ENCODE data around the gene USP25.

The USP25 gene

DNA sequence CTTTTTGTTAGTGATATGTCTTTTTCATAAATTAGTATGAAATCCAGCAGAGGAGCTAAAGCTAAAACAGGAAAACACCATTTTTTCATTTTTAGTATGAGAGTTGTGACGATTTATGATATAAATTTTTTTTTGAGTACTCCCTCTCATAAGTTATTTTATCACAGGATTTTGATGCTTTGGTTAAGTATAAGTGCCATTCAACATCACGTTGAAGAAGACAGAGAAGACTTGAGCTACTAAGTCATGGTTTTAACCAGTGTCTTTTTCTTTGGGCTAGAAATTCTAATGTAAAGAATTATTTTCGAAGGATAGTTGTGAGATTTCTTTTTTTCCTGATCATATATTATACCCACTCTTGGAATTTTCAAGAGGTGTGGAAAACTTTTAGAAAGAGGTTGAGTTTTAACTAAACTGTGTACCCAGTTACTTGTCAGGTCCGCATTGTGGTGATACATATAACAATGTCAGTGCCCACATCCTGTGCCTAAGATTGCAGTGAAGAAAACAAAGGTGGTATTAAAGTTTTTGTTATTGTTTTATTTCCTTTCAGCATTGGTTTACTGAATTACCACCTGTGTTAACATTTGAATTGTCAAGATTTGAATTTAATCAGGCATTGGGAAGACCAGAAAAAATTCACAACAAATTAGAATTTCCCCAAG, 93.8 kb downstream of the USP25 start:
- FAIRE-seq (no peak), DNase-seq (ENCODE audit: insufficient read length, low spot score) (no peak)
- TF ChIP-seq, protein P1, sequence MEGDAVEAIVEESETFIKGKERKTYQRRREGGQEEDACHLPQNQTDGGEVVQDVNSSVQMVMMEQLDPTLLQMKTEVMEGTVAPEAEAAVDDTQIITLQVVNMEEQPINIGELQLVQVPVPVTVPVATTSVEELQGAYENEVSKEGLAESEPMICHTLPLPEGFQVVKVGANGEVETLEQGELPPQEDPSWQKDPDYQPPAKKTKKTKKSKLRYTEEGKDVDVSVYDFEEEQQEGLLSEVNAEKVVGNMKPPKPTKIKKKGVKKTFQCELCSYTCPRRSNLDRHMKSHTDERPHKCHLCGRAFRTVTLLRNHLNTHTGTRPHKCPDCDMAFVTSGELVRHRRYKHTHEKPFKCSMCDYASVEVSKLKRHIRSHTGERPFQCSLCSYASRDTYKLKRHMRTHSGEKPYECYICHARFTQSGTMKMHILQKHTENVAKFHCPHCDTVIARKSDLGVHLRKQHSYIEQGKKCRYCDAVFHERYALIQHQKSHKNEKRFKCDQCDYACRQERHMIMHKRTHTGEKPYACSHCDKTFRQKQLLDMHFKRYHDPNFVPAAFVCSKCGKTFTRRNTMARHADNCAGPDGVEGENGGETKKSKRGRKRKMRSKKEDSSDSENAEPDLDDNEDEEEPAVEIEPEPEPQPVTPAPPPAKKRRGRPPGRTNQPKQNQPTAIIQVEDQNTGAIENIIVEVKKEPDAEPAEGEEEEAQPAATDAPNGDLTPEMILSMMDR (IDR thresholded peaks at IDR 0.05; ENCODE audit: insufficient read depth, missing control alignments): no peak

DNA sequence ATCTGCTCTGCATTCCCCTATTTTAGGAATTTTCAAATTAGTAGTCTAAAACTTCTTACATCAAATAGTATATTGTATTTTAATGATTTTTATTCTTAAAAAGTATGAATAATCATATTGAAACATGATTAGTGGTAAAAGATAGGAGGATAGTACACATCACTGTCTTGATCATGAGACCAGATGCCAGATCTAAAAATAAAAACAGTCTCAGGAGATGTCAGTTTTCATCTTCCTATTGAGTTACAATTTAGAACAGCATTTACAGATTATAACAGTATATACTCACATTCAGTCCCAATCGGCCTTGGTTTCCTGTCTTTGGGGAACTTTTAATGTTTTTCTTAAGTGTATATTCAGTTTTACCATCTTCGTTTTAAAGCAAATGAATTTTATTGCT, 95.9 kb downstream of the USP25 start:
- TF ChIP-seq, protein P1 (IDR thresholded peaks at IDR 0.05; ENCODE audit: insufficient read depth, missing control alignments): no peak
- DNase-seq (ENCODE audit: insufficient read length, low spot score): no peak
- no peak for FAIRE-seq

DNA sequence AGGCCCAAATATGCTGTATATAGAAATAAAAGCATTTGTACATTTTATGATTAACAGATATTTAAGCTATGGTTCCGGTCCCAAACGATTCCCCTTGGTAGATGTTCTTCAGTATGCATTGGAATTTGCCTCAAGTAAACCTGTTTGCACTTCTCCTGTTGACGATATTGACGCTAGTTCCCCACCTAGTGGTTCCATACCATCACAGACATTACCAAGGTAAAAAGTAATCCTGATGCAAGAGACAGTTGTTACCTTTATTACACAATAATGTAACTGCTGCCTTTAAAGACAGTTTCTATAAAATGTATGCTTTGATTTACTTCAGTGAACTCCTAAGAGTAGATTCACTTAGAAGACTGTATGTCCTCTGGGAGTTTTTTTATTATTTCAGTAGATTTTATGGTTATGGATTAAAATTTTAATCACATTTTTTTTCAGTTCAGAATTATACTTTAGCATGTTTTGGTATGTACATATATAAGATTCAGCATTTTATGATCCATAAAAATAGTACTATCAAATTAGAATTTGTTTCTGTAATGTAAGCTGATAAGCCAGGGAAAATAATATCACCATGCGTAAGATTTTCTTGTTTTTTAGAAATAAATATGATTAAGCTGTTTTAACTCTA, 96.5 kb downstream of the USP25 start:
- DNase-seq (ENCODE audit: insufficient read length, low spot score) (no peak), FAIRE-seq (peak; percentile 90)
- TF ChIP-seq, protein P1 (IDR thresholded peaks at IDR 0.05; ENCODE audit: insufficient read depth, missing control alignments): peak; percentile 66

DNA sequence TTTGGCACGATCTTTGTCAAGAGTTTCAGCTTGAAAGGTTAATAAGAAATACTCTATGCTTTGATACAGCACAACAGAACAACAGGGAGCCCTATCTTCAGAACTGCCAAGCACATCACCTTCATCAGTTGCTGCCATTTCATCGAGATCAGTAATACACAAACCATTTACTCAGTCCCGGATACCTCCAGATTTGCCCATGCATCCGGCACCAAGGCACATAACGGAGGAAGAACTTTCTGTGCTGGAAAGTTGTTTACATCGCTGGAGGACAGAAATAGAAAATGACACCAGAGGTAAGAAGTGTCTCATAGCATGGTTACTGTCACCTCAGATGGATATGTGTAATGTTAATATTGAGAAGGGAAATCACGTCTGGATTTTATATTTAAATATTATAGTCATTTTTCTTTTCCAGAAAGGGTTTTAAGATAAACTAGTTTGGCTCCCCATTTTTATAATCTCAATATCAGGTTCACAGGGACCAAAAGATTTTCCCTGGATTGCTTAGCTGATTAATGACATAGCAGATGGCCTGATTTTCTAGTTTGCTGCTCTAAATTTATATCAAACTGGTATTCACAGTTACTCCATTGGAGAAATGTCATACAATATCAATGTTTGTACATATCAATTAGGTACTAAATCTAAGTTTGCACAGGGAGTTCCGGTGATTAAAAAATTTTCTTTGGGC, 97.3 kb downstream of the USP25 start:
- no peak for FAIRE-seq
- DNase-seq (ENCODE audit: insufficient read length, low spot score): no peak
- TF ChIP-seq, protein P1 (IDR thresholded peaks at IDR 0.05; ENCODE audit: insufficient read depth, missing control alignments): no peak

DNA sequence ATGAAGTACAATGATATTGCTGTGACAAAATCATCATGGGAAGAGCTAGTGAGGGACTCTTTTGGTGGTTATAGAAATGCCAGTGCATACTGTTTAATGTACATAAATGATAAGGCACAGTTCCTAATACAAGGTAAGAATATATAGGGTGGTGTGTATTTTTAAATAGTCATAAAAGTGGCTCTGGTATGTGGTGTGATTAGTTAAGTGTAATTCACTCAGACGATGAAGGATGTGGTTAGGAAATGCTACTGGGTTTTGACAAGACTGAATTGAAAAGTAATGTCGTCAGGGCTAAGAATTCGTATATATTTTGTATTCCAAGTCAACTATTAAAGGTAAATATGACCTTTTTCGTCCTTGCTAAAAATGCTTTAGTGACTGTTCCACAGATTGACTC, 101.7 kb downstream of the USP25 start:
- no peak for FAIRE-seq
- TF ChIP-seq, protein P1 (IDR thresholded peaks at IDR 0.05; ENCODE audit: insufficient read depth, missing control alignments): no peak

DNA sequence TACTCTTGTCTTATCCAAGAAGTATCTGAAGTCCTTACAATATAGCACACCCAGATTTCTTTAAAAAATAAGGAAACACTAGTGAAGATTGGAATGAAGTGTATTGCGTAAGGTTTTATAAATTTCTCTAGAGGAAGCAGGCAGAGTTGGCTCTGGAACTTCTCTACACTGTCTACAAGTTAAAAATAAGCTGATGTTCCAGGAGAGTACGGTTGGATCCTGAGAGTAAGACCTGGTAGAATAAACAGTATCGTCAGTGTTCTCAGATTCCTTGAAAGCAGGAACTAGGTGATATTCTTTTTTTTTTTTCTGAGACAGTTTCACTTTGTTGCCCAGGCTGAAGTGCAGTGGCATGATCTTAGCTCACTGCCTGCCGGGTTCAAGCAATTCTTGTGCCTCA, 107.9 kb downstream of the USP25 start:
- FAIRE-seq (no peak), DNase-seq (ENCODE audit: insufficient read length, low spot score) (no peak)
- TF ChIP-seq, protein P1 (IDR thresholded peaks at IDR 0.05; ENCODE audit: insufficient read depth, missing control alignments): no peak

More for the DNA sequence above, 101.7 kb downstream of the USP25 start:
- no peak for DNase-seq (ENCODE audit: insufficient read length, low spot score)

DNA sequence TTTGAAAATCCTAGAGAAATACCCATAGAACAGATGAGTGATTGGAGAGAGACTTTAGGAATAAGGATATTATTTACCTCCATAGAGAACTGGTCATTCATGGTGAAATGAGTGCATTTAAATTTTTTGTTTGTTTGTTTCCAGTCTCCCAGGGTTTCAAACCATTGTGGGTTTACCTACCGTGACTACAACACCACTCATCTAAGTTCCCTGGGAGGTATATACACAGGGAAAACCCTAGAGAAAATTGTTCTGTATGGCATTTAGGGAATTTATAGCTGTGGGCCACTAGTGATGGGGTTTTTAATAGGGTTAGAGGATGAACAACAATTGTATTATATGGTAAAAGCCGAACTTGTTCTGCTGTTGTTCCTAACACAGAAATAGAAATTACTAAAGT, 109.2 kb downstream of the USP25 start:
- TF ChIP-seq, protein P1 (IDR thresholded peaks at IDR 0.05; ENCODE audit: insufficient read depth, missing control alignments): no peak
- no peak for FAIRE-seq
- DNase-seq (ENCODE audit: insufficient read length, low spot score): no peak
